NCI-H1930 (cell line): ENCODE results near the gene OR2V2.

Source experiments
- DNase-seq, 2 experiments: peaks; one replicate each; lab custom pipeline; 2025; lab: John Stamatoyannopoulos, UW

OR2V2 gene

DNA sequence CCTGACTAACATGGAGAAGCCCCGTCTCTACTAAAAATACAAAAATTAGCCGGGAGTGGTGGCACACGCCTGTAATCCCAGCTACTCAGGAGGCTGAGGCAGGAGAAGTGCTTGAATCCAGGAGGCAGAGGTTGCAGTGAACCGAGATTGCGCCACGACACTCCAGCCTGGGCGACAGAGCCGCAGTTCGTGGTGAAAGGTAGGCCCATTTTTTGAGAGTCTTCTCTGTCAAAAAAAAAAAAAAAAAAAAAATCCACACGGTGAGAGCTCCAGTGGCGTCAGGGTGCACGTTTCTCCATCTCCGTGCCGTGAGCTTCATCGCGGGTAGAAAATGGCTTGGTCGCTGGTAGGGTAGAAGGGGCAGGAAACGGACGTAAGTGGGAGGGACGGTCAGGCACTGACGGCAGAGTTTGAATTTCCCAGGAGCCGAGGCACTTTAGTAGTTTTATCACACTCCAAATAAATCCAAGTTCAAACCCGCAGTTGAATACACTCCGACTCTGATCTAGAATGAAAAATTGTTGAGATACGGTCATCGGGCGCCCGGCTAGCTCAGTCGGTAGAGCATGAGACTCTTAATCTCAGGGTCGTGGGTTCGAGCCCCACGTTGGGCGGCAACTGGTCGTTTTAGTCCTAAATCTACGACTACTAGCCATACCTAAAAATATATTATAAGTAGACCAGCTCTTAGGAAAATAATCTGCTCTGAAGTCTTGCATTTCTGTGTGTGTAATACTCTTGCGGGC is 60.0 kb downstream of the OR2V2 start:
- no peak for DNase-seq

- no peak for DNase-seq
These were observed 60.5 kb downstream of the OR2V2 start for GRCh38 chr5:181207960-181208253.
